ENCODE measurements around the gene CORO6.

Gene CORO6

GRCh38 chr17:29629839-29630238, 7.1 kb upstream of the CORO6 start:
- no peak for FAIRE-seq

GRCh38 chr17:29628644-29629043, 5.9 kb upstream of the CORO6 start:
- FAIRE-seq: no peak

GRCh38 chr17:29627951-29628350, 5.2 kb upstream of the CORO6 start:
- no peak for FAIRE-seq

- no peak for FAIRE-seq
Measured at GRCh38 chr17:29625037-29625750, 2.5 kb upstream of the CORO6 start.

GRCh38 chr17:29624586-29624985, 1.9 kb upstream of the CORO6 start:
- FAIRE-seq: no peak

- no peak for FAIRE-seq
Measured at GRCh38 chr17:29623283-29623647, 553 bp upstream of the CORO6 start.

- no peak for FAIRE-seq
Measured at GRCh38 chr17:29621751-29622194, 939 bp downstream of the CORO6 start.

GRCh38 chr17:29620779-29621500, 1.8 kb downstream of the CORO6 start:
- no peak for FAIRE-seq

- FAIRE-seq: no peak
Measured at GRCh38 chr17:29620271-29620670, 2.4 kb downstream of the CORO6 start.

GRCh38 chr17:29619251-29619650, 3.5 kb downstream of the CORO6 start:
- FAIRE-seq: no peak

- FAIRE-seq: no peak
Measured at GRCh38 chr17:29618272-29619065, 4.2 kb downstream of the CORO6 start.

- no peak for FAIRE-seq
Measured at GRCh38 chr17:29617481-29618271, 5.0 kb downstream of the CORO6 start.

- no peak for FAIRE-seq
Measured at GRCh38 chr17:29617125-29617480, 5.6 kb downstream of the CORO6 start.

- FAIRE-seq: no peak
Measured at GRCh38 chr17:29616300-29617048, 6.2 kb downstream of the CORO6 start.

- FAIRE-seq: no peak
Measured at GRCh38 chr17:29615492-29616299, 7.0 kb downstream of the CORO6 start.

GRCh38 chr17:29615048-29615385, 7.7 kb downstream of the CORO6 start:
- no peak for FAIRE-seq

- FAIRE-seq: no peak
Measured at GRCh38 chr17:29614349-29615047, 8.2 kb downstream of the CORO6 start.

GRCh38 chr17:29613856-29614255, 8.9 kb downstream of the CORO6 start:
- no peak for FAIRE-seq

GRCh38 chr17:29613352-29613837, 9.3 kb downstream of the CORO6 start:
- no peak for FAIRE-seq
